GM12873 (cell line): ENCODE measurements around the gene SBK3.

Experiments
- CTCF ChIP-seq: IDR thresholded peaks from 2 replicates; pipeline ENCODE4 v1.5.1; 2012; ENCODE audit warnings: low read depth, mild to moderate bottlenecking, moderate library complexity, low read length, control low read depth; ENCODE audit not compliant: insufficient read depth; ENCODE audit errors: missing control alignments

The SBK3 gene

GRCh38 chr19:55586976-55587668 is 41.8 kb upstream of the SBK3 start:
- no peak for TF ChIP-seq CTCF

- TF ChIP-seq CTCF: no peak
Measured at GRCh38 chr19:55585658-55586339, 40.5 kb upstream of the SBK3 start.

GRCh38 chr19:55584871-55585270 is 39.5 kb upstream of the SBK3 start:
- TF ChIP-seq CTCF: no peak

GRCh38 chr19:55581823-55582223 is 36.5 kb upstream of the SBK3 start:
- no peak for TF ChIP-seq CTCF

GRCh38 chr19:55581145-55581822 is 35.9 kb upstream of the SBK3 start:
- TF ChIP-seq CTCF: no peak

GRCh38 chr19:55580628-55581144 is 35.3 kb upstream of the SBK3 start, which contains the start of gene ZNF579:
Gene ZNF579 (minus strand): TSS chr19:55580848. CDS start chr19:55579639, 1,209 bp downstream.
- TF ChIP-seq CTCF: no peak
